ENCODE results near the gene C3. TPM values are rescaled to one million over a fixed set of nuclear protein-coding genes. Genes with fewer than 3 reads are reported as not detected.

Gene C3
- total RNA-seq, 4 donors from 2014 or later: 28.8 to 155 (median 79.6) TPM

GRCh38 chr19:6694147-6694815 is 26.2 kb downstream of the C3 start:
- intact Hi-C loops (cut with DNase I; ENCODE audit: low total_unique reads): no loop called here
- DNase-seq (ENCODE audit: low spot score in 2 of 2): no peak
- WGBS, 2 donors: 90% methylated on average over 23 to 25 of the region's 25 CpGs
- no peak for TF ChIP-seq POLR2A (IDR thresholded peaks at IDR 0.05)
- TF ChIP-seq CTCF (IDR thresholded peaks at IDR 0.05): no peak
- H3K4me3 ChIP-seq (ENCODE audit: low read depth, poor library complexity, severe bottlenecking): no peak overlapping the region

- no peak for TF ChIP-seq POLR2A (IDR thresholded peaks at IDR 0.05)
- TF ChIP-seq CTCF (IDR thresholded peaks at IDR 0.05): no peak
- intact Hi-C loops (cut with DNase I; ENCODE audit: low total_unique reads): no loop called here
- WGBS, 2 donors: 73 to 79% methylated on average over 6 to 7 of the region's 7 CpGs
- no peak overlapping the region for H3K4me3 ChIP-seq (ENCODE audit: low read depth, poor library complexity, severe bottlenecking)
- DNase-seq (ENCODE audit: low spot score in 2 of 2): no peak
Measured at GRCh38 chr19:6693681-6694080, 26.8 kb downstream of the C3 start.

DNA sequence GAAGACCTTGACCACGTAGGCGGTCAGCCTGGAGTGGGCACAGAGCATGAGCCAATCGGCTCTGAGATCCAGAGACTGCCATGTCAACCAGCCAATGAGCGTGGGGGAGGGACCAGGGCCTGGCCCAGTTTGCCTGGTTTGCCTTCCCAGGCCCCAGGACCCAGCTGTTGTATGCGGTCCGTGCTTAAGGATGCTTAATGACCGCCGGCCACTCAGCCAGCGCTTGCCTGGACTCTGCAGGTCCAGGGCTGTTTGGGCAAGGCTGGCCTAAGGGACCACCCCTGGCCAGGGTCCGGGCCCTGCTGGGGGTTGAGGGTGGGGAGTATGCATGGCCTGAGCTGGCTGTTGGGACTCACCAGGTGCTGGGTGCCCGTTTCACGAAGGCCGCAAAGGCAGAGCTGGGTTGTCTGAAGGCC is 27.4 kb downstream of the C3 start:
- no peak overlapping the region for H3K4me3 ChIP-seq (ENCODE audit: low read depth, poor library complexity, severe bottlenecking)
- TF ChIP-seq POLR2A (IDR thresholded peaks at IDR 0.05) (no peak), CTCF (IDR thresholded peaks at IDR 0.05) (no peak)
- WGBS, 2 donors: 90 to 92% methylated on average over 13 of the region's 13 CpGs
- intact Hi-C loops (cut with DNase I; ENCODE audit: low total_unique reads): no loop called here
- no peak for DNase-seq (ENCODE audit: low spot score in 2 of 2)

GRCh38 chr19:6692027-6692426 is 28.4 kb downstream of the C3 start:
- intact Hi-C loops (cut with DNase I; ENCODE audit: low total_unique reads): no loop called here
- no peak for DNase-seq (ENCODE audit: low spot score in 2 of 2)
- no peak overlapping the region for H3K4me3 ChIP-seq (ENCODE audit: low read depth, poor library complexity, severe bottlenecking)
- 74 to 93% methylated on average over 10 of the region's 10 CpGs for WGBS, 2 donors
- no peak for TF ChIP-seq CTCF (IDR thresholded peaks at IDR 0.05)
- TF ChIP-seq POLR2A (IDR thresholded peaks at IDR 0.05): no peak

- no peak for TF ChIP-seq CTCF (IDR thresholded peaks at IDR 0.05)
- no peak for TF ChIP-seq POLR2A (IDR thresholded peaks at IDR 0.05)
- intact Hi-C loops (cut with DNase I; ENCODE audit: low total_unique reads): no loop called here
- no peak for DNase-seq (ENCODE audit: low spot score in 2 of 2)
- no peak overlapping the region for H3K4me3 ChIP-seq (ENCODE audit: low read depth, poor library complexity, severe bottlenecking)
- WGBS, 2 donors: 89% methylated on average over 8 of the region's 8 CpGs
Measured at GRCh38 chr19:6691342-6691741, 29.1 kb downstream of the C3 start.
